ENCODE measurements around the gene TRA2B. TPM values are rescaled to one million over a fixed set of nuclear protein-coding genes. Genes with fewer than 3 reads are reported as not detected.

TRA2B gene
- total and polyA plus RNA-seq, 10 donors: 101 to 235 (median 143) TPM

DNA sequence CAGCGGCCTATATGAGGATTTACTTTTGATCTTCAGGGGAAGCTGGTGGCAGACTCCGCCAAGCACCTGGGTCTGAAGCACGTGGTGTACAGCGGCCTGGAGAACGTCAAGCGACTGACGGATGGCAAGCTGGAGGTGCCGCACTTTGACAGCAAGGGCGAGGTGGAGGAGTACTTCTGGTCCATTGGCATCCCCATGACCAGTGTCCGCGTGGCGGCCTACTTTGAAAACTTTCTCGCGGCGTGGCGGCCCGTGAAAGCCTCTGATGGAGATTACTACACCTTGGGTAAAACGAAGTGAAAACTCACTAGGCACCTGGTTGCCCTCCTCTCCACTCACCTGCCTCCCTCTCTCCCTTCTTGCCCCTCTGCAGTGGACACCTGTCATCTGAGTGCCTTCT is 33.8 kb upstream of the TRA2B start:
- no peaks in the 10 kb centered on the region for H3K4me1 ChIP-seq
- H3K27ac ChIP-seq: no peak overlapping the region
- 92 to 96% (median 95%) methylated on average over 18 of the region's 18 CpGs for WGBS, 5 donors
- H3K27me3 ChIP-seq (replicated peaks in 1 of 7): no peaks in the 10 kb centered on the region
- DNase-seq: no peak
- H3K9me3 ChIP-seq: no peaks in the 10 kb centered on the region
- no peaks in the 10 kb centered on the region for H3K36me3 ChIP-seq
- intact Hi-C loops (cut with DNase I; ENCODE audit: low total_unique reads): no loop called here
- H3K4me3 ChIP-seq: no peak overlapping the region
- TF ChIP-seq POLR2AphosphoS5 (IDR thresholded peaks at IDR 0.05): no peak

DNA sequence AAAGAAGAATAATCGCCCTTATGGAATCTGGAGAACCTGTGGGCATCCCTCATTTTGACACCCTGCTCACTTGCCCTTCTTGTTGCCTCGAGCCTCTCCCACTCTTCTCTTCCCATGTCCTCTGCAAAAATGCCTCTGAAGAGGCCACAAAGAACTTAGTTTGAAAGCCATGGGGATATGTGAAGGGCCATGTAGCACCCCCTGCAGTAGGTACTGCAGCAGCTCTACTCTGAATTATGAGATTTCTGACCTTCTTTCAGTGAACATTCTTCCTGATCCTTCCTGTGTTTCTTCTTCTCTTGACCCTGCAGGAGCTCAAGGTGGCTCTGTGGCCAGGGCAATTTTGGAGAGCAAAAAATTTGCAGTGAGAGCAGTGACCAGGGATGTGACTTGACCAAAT is 30.4 kb upstream of the TRA2B start:
- TF ChIP-seq POLR2A (IDR thresholded peaks at IDR 0.05): no peak
- H3K27me3 ChIP-seq (replicated peaks in 1 of 7): no peaks in the 10 kb centered on the region
- H3K4me3 ChIP-seq: no peak overlapping the region
- no peaks in the 10 kb centered on the region for H3K4me1 ChIP-seq
- no peak for DNase-seq
- H3K27ac ChIP-seq: no peak overlapping the region
- intact Hi-C loops (cut with DNase I; ENCODE audit: low total_unique reads): no loop called here
- H3K9me3 ChIP-seq: peaks cover 0 to 13% (median 6%) of the 10 kb centered on the region in 8 donors
- 76 to 95% (median 88%) methylated on average over 2 of the region's 2 CpGs for WGBS, 5 donors
- no peaks in the 10 kb centered on the region for H3K36me3 ChIP-seq

DNA sequence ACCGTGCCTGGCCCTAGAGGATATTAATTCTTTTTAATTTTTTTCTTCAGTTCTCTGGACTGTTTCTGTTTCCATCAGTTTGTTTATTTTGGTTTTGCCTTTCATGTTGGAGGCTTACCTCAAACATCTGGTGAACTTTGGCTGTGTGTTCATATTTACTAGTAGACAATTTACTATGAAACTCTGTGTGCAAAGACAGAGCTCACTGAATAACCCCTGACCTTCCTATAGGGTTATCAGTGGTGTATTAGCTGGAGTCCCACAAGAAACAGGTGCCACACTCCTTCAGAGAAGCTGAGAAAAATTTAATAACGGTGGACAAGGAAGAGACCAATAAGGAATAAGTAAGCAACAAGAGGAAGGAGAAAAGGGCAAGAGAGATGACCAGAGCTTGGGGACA is 28.8 kb upstream of the TRA2B start:
- DNase-seq: no peak
- TF ChIP-seq, protein P1, sequence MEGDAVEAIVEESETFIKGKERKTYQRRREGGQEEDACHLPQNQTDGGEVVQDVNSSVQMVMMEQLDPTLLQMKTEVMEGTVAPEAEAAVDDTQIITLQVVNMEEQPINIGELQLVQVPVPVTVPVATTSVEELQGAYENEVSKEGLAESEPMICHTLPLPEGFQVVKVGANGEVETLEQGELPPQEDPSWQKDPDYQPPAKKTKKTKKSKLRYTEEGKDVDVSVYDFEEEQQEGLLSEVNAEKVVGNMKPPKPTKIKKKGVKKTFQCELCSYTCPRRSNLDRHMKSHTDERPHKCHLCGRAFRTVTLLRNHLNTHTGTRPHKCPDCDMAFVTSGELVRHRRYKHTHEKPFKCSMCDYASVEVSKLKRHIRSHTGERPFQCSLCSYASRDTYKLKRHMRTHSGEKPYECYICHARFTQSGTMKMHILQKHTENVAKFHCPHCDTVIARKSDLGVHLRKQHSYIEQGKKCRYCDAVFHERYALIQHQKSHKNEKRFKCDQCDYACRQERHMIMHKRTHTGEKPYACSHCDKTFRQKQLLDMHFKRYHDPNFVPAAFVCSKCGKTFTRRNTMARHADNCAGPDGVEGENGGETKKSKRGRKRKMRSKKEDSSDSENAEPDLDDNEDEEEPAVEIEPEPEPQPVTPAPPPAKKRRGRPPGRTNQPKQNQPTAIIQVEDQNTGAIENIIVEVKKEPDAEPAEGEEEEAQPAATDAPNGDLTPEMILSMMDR (IDR thresholded peaks at IDR 0.05 in 8 of 11, conservative IDR thresholded peaks at IDR 0.05 in 3 of 11): no peak
- TF ChIP-seq POLR2A (IDR thresholded peaks at IDR 0.05) (no peak), POLR2AphosphoS5 (IDR thresholded peaks at IDR 0.05) (no peak)
- Histone ChIP-seq H3K4me1 (no peaks in the 10 kb centered on the region), H3K27ac (no peak overlapping the region), H3K9me3 (peaks cover 0 to 14% (median 6%) of the 10 kb centered on the region in 8 donors), H3K4me3 (no peak overlapping the region), H3K36me3 (no peaks in the 10 kb centered on the region), H3K27me3 (replicated peaks in 1 of 7) (no peaks in the 10 kb centered on the region)
- WGBS, 5 donors: 83 to 91% (median 85%) methylated on average over 2 of the region's 2 CpGs
- intact Hi-C loops (cut with DNase I; ENCODE audit: low total_unique reads): no loop called here

DNA sequence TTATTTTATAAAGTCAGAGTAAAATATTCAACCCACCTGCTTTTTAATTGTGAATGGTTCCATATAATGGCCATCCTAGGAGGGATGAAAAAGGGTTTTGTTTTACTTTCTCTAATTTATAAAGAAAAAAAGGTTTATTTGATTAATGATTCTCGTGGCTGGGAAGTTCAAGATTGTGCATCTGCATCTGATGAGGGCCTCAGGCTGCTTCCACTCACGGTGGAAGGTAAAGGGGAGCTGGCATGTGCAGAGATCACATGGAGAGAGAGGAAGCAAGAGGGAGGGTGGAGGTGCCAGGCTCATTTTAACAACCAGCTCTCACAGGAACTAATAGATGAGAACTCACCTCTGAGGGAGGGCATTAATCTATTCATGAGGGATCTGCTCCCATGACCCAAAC is 27.7 kb upstream of the TRA2B start:
- Histone ChIP-seq H3K9me3 (peaks cover 0 to 19% (median 6%) of the 10 kb centered on the region in 8 donors), H3K27me3 (replicated peaks in 1 of 7) (no peaks in the 10 kb centered on the region), H3K4me1 (no peaks in the 10 kb centered on the region), H3K36me3 (no peaks in the 10 kb centered on the region), H3K4me3 (no peak overlapping the region), H3K27ac (no peak overlapping the region)
- intact Hi-C loops (cut with DNase I; ENCODE audit: low total_unique reads): no loop called here
- no peak for DNase-seq
- TF ChIP-seq POLR2AphosphoS5 (IDR thresholded peaks at IDR 0.05) (no peak), POLR2A (IDR thresholded peaks at IDR 0.05) (no peak)
- TF ChIP-seq, protein P1 (IDR thresholded peaks at IDR 0.05 in 8 of 11, conservative IDR thresholded peaks at IDR 0.05 in 3 of 11): no peak
- 71 to 82% (median 75%) methylated on average over 2 of the region's 2 CpGs for WGBS, 5 donors

DNA sequence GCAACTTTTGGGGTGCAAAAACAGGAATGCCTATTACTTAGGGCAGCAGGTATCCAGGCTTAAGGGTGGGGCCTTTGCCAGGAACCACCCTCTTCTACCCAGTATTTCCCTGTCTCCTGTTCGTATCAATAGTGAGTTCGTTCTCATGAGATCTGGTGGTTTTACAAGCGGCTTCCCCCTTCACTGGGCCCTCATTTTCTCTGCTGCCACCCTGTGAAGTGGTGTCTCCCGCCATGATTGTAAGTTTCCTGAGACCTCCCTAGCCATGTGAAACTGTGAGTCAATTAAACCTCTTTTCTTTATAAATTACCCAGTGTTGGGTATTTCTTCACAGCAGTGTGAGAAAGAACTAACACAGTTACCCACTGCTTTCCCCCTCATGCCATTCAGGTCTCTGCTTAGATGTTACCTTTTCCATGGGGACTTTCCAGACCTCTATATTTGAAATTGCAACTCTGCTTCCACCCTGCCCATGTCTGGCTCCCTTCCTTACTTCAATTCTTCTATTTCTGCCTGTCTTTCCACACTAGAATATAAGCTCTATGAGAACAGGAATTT is 23.9 kb upstream of the TRA2B start:
- Histone ChIP-seq H3K4me1 (peaks cover 0 to 7% (median 0%) of the 10 kb centered on the region in 6 donors), H3K27me3 (replicated peaks in 1 of 7) (peaks cover 0 to 5% (median 0%) of the 10 kb centered on the region in 7 donors), H3K27ac (no peak overlapping the region), H3K36me3 (no peaks in the 10 kb centered on the region), H3K4me3 (no peak overlapping the region), H3K9me3 (peaks cover 0 to 19% (median 6%) of the 10 kb centered on the region in 8 donors)
- DNase-seq: no peak
- WGBS, 5 donors: 78 to 85% (median 84%) methylated on average over 4 of the region's 4 CpGs
- intact Hi-C loops (cut with DNase I; ENCODE audit: low total_unique reads): no loop called here
- TF ChIP-seq, protein P1 (IDR thresholded peaks at IDR 0.05 in 8 of 11, conservative IDR thresholded peaks at IDR 0.05 in 3 of 11): no peak
- TF ChIP-seq POLR2A (IDR thresholded peaks at IDR 0.05) (no peak), POLR2AphosphoS5 (IDR thresholded peaks at IDR 0.05) (no peak)
